Spleen (tissue), 11 donors: ENCODE measurements around the gene TMEM91. TPM values are rescaled to one million over a fixed set of nuclear protein-coding genes. Genes with fewer than 3 reads are reported as not detected.
A peak's percentile ranks its signal among the peaks of the same experiment; 100 is the strongest.

Source experiments
- DNase-seq: peaks from one replicate; pipeline ENCODE4 v3.0.0-alpha.2; 2020
- H3K27ac ChIP-seq, 8 donors: fragments of 200-600 bp; sonication (generic) in 7 of 8; 1 replicate in 4 of 8; 2 replicates in 4 of 8; pipeline versions ENCODE4 v1.5.0 to v1.8.0; 2016 to 2021; ENCODE audit warnings: inconsistent platforms in 4 of 8, mild to moderate bottlenecking in 4 of 8, moderate library complexity in 1 of 8
- H3K27me3 ChIP-seq, 7 donors: fragments of 200-600 bp; sonication (generic) in 6 of 7; replicated peaks in 1 of 7; 1 replicate in 4 of 7; 2 replicates in 3 of 7; pipeline versions ENCODE4 v1.5.0 to v1.8.0; 2016 to 2021; ENCODE audit warnings: inconsistent platforms in 3 of 7, mild to moderate bottlenecking in 1 of 7
- H3K36me3 ChIP-seq, 6 donors: fragments of 200-600 bp; sonication (generic) in 5 of 6; 1 replicate in 4 of 6; 2 replicates in 2 of 6; pipeline versions ENCODE4 v1.5.0 to v1.8.0; 2016 to 2021; ENCODE audit warnings: inconsistent platforms in 2 of 6
- H3K4me1 ChIP-seq, 6 donors: fragments of 200-600 bp; sonication (generic) in 5 of 6; 1 replicate in 3 of 6; 2 replicates in 3 of 6; pipeline versions ENCODE4 v1.5.0 to v1.8.0; 2016 to 2021; ENCODE audit warnings: inconsistent platforms in 3 of 6
- H3K4me3 ChIP-seq, 8 donors: fragments of 200-600 bp; sonication (generic) in 7 of 8; 1 replicate in 4 of 8; 2 replicates in 4 of 8; pipeline versions ENCODE4 v1.5.0 to v1.8.0; 2016 to 2021; ENCODE audit warnings: inconsistent platforms in 4 of 8, mild to moderate bottlenecking in 4 of 8, moderate library complexity in 2 of 8
- H3K9me3 ChIP-seq, 8 donors: fragments of 200-600 bp; sonication (generic) in 7 of 8; 1 replicate in 4 of 8; 2 replicates in 4 of 8; pipeline versions ENCODE4 v1.5.0 to v1.8.0; 2016 to 2021; ENCODE audit warnings: inconsistent platforms in 4 of 8
- POLR2A ChIP-seq, 3 donors: fragments of 450-650 bp; IDR thresholded peaks; one replicate each; pipeline ENCODE4 v1.5.1; 2017; ENCODE audit warnings: antibody characterized with exemption in 3 of 3, mild to moderate bottlenecking in 1 of 3
- POLR2AphosphoS5 ChIP-seq, 3 donors: sonication (generic); formaldehyde crosslinking; IDR thresholded peaks; one replicate each; pipeline ENCODE4 v1.5.1; 2017; ENCODE audit warnings: antibody characterized with exemption in 3 of 3
- WGBS, 5 donors: extraction: QIAGEN DNeasy Blood & Tissue Kit in 3 of 5; methylation state at CpG; one replicate each; pipeline versions ENCODE4 v1.1.5 to v1.1.7; 2013 to 2018; 5-methylcytosine and 5-hydroxymethylcytosine counted together
- intact Hi-C: fragments of 100-400 bp; cut with DNase I; formaldehyde crosslinking; loops from one replicate; pipeline ENCODE4 v1.15.0; 2023; ENCODE audit warnings: low total_unique reads
- polyA plus RNA-seq, 3 donors: library from polyadenylated mRNA; stranded (reverse); fragments of 200-250 nt; gene quantifications; one replicate each; pipeline ENCODE4 v1.2.1, GENCODE V29; 2013
- total RNA-seq, 7 donors: library from RNA; depleted of rRNA in 3 of 7; stranded (reverse); fragments of >200 nt in 3 of 7; fragmentation: NEBNext Ultra II Directional in 4 of 7; extraction: Animal tissue kit (Norgen Biotek cat#: 25700) in 4 of 7; gene quantifications; one replicate each; pipeline versions ENCODE4 v1.1.0 to v1.2.1, GENCODE V29; 2016 to 2021
- TF ChIP-seq, protein P1 (sequence below), 11 experiments: fragments of 200-600 bp in 7 of 11; fragments of 450-650 bp in 4 of 11; sonication (generic) in 4 of 11; IDR thresholded peaks in 8 of 11; conservative IDR thresholded peaks in 3 of 11; 1 replicate in 7 of 11; 2 replicates in 4 of 11; pipeline versions ENCODE4 v1.4.0 to v1.8.0; 2016 to 2021; ENCODE audit warnings: antibody characterized with exemption in 11 of 11, inconsistent platforms in 4 of 11, mild to moderate bottlenecking in 1 of 11
- donor health status: healthy with polysubstance abuse.
- donor health status: DM: no; HTN: no; CAD: no; lungs with moderate emphysema.
- donor health status: DM: no; HTN: no; CAD: no.
- donor health status: Bipolar disorder and iron deficiency.
- donor health status: healthy.
- donor health status: DM: no; HTN: no; CAD: no.
- donor health status: DM: yes; HTN: yes; CAD: no.

TMEM91 gene
- total and polyA plus RNA-seq, 10 donors: 13.4 to 62.0 (median 26.0) TPM

DNA sequence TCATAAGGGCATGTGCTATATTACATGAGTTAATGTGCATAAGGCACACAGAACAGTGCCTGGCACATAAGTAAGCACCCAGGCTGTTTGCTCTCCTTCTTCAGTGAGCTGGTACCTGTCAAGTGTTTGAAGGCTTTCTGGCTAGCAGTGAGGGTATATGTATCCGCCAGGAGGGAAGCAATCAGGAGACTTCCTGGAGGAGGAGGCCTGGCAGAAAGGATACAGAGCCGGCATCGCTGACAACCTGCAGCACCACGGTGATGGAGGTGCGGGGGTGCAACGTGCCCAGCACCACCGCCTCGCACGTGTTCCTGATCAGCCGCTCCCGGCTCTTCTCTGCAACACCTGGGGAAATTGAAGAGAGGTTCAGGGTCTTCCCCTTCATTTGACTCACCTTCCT, 15.3 kb downstream of the TMEM91 start:
- peaks cover 5 to 52% (median 22%) of the 10 kb centered on the region in 6 donors for H3K4me1 ChIP-seq
- no peak for DNase-seq
- H3K4me3 ChIP-seq: no peak overlapping the region
- no peak overlapping the region for H3K27ac ChIP-seq
- intact Hi-C loops: no loop called here
- no peaks in the 10 kb centered on the region for H3K9me3 ChIP-seq
- no peaks in the 10 kb centered on the region for H3K27me3 ChIP-seq
- TF ChIP-seq POLR2AphosphoS5 (IDR thresholded peaks at IDR 0.05) (no peak), POLR2A (IDR thresholded peaks at IDR 0.05) (no peak)
- TF ChIP-seq, protein P1, sequence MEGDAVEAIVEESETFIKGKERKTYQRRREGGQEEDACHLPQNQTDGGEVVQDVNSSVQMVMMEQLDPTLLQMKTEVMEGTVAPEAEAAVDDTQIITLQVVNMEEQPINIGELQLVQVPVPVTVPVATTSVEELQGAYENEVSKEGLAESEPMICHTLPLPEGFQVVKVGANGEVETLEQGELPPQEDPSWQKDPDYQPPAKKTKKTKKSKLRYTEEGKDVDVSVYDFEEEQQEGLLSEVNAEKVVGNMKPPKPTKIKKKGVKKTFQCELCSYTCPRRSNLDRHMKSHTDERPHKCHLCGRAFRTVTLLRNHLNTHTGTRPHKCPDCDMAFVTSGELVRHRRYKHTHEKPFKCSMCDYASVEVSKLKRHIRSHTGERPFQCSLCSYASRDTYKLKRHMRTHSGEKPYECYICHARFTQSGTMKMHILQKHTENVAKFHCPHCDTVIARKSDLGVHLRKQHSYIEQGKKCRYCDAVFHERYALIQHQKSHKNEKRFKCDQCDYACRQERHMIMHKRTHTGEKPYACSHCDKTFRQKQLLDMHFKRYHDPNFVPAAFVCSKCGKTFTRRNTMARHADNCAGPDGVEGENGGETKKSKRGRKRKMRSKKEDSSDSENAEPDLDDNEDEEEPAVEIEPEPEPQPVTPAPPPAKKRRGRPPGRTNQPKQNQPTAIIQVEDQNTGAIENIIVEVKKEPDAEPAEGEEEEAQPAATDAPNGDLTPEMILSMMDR (IDR thresholded peaks at IDR 0.05 in 8 of 11, conservative IDR thresholded peaks at IDR 0.05 in 3 of 11): no peak
- 88 to 95% (median 89%) methylated on average over 11 of the region's 11 CpGs for WGBS, 5 donors
- peaks cover 0 to 72% (median 53%) of the 10 kb centered on the region in 6 donors for H3K36me3 ChIP-seq

DNA sequence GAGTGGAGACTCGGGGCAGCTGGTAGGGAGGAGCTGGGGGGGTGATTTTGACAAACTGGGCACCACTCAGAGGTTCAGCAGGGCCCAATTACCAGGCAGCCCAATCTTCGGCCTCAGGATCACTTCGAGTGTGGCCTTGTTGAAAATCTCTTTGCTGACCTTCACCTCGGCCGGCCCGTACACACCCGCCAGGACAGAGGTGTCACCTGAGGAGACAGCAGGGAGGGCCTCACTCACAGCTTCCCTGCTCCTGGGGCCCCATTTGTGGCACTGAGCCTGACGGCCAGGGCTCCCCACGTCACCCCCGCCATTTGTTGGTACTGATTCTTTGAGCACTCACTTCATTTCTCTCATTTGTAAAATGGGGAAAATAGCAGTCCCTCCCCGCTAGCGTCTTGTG, 16.4 kb downstream of the TMEM91 start:
- H3K4me1 ChIP-seq: peaks cover 5 to 55% (median 28%) of the 10 kb centered on the region in 6 donors
- H3K4me3 ChIP-seq: no peak overlapping the region
- H3K27me3 ChIP-seq: no peaks in the 10 kb centered on the region
- DNase-seq: no peak
- intact Hi-C loops: no loop called here
- H3K9me3 ChIP-seq: no peaks in the 10 kb centered on the region
- WGBS, 5 donors: 73 to 92% (median 83%) methylated on average over 12 of the region's 12 CpGs
- TF ChIP-seq POLR2AphosphoS5 (IDR thresholded peaks at IDR 0.05): no peak
- TF ChIP-seq, protein P1 (IDR thresholded peaks at IDR 0.05 in 8 of 11, conservative IDR thresholded peaks at IDR 0.05 in 3 of 11): no peak
- no peak for TF ChIP-seq POLR2A (IDR thresholded peaks at IDR 0.05)
- H3K36me3 ChIP-seq: peaks cover 0 to 60% (median 46%) of the 10 kb centered on the region in 6 donors
- no peak overlapping the region for H3K27ac ChIP-seq

DNA sequence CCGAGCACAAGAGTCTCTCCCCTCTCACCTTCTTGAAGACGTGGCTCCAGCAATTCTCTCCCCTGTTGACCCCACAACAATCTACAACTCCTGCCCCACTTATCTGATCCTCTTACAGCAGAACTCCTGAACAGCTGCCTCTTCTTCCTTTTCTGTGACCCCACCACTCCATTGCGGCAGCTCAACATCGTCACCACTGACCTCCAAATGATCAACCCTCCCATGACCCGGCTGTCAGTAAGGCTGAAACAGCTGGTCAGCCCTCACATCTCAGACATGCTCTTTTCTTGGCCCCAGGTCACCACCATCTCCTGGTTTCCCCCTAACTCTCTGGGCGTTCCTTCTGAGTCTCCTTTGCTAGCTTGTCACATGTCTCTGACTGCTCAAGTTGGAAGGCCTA, 19.0 kb downstream of the TMEM91 start:
- TF ChIP-seq POLR2A (IDR thresholded peaks at IDR 0.05) (no peak), POLR2AphosphoS5 (IDR thresholded peaks at IDR 0.05) (no peak)
- TF ChIP-seq, protein P1 (IDR thresholded peaks at IDR 0.05 in 8 of 11, conservative IDR thresholded peaks at IDR 0.05 in 3 of 11): no peak
- WGBS, 5 donors: 65 to 84% (median 73%) methylated on average over 6 of the region's 6 CpGs
- Histone ChIP-seq H3K4me1 (peaks cover 14 to 67% (median 47%) of the 10 kb centered on the region in 6 donors), H3K9me3 (no peaks in the 10 kb centered on the region), H3K27ac (no peak overlapping the region), H3K4me3 (no peak overlapping the region), H3K27me3 (no peaks in the 10 kb centered on the region), H3K36me3 (peaks cover 0 to 34% (median 25%) of the 10 kb centered on the region in 6 donors)
- intact Hi-C loops: no loop called here
- no peak for DNase-seq

DNA sequence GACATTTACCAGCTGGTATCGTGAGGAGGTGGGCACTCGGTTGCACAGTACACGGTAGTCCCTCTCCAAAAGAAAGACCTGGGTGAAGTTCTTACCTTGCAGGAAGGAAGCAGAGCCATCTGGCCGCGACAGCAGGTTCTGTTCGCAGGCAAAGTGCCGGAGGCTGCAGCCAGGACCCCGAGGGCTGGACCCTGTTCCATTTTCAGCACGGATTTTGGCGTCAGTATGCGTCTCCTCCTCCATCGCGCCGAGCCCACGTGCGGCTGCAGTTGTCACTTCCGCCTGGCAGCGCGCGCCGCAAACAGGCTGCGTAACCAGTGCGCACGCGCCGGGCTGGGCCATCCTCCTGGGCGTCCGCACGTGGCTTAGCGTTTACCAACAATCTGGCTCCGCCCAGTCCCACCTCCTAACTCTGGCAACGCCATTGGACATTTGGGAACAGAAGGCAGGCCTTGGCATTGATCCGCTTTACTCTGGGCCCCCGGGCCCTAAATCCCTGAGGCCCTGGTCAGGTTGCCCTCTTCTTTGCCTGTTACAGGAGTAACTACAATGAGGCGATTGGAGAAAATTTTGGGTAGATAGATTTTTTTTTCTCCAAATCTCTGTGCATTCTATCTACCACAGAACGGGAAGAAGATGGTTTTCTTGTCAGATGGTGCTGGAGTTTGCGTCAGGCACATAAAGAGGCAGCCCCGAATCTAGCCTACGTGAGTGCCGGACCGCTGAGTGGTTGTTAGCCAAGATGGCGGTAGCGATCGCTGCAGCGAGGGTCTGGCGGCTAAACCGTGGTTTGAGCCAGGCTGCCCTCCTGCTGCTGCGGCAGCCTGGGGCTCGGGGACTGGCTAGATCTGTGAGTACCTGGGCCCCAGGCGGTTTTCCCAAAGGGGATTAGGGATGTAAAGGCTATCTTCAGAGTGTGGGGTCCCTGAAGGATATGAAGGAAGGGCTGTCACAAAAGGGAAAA, 21.0 kb downstream of the TMEM91 start, which contains the start of the genes BCKDHA and EXOSC5:
BCKDHA (plus strand) TSS at position 733 of the 964 bp plus-strand sequence; CDS start at position 743, 10 bp downstream.
EXOSC5 (minus strand) TSS at position 274 of the 964 bp plus-strand sequence; CDS start at position 243, 31 bp downstream.
- Histone ChIP-seq H3K9me3 (no peaks in the 10 kb centered on the region), H3K27ac (peak within 1 kb of the TSS; percentile 83 to 98 (median 95)), H3K27me3 (no peaks in the 10 kb centered on the region), H3K36me3 (peaks cover 0 to 29% (median 6%) of the 10 kb centered on the region in 6 donors), H3K4me3 (peak within 1 kb of the TSS; percentile 69 to 100 (median 90)), H3K4me1 (peaks cover 14 to 80% (median 47%) of the 10 kb centered on the region in 6 donors)
- WGBS, 5 donors: 0 to 1% (median 0%) methylated on average over 33 to 50 of the region's 50 CpGs
- TF ChIP-seq POLR2A (IDR thresholded peaks at IDR 0.05): no peak
- TF ChIP-seq POLR2AphosphoS5 (IDR thresholded peaks at IDR 0.05): peak; percentile 86 to 96 (median 90)
- TF ChIP-seq, protein P1 (IDR thresholded peaks at IDR 0.05 in 8 of 11, conservative IDR thresholded peaks at IDR 0.05 in 3 of 11): peak in 3 of 11 experiments; percentile 27 to 48 (median 40)
- intact Hi-C loops: no loop called here
- DNase-seq: peak; percentile 99
